HG02798 (cell line): ENCODE data around the gene GSTA3.
"Not testable (repeated sequence)": the region's sequence is repeated elsewhere in the genome, so short reads cannot be mapped to it uniquely, and the experiment has no call there.

Experiments used
- ATAC-seq: cut with Tn5 transposase; IDR thresholded peaks from one replicate; pipeline ENCODE4 v1.9.1; 2021; ENCODE audit warnings: mild to moderate bottlenecking; ENCODE audit not compliant: unreplicated experiment, poor library complexity

Gene GSTA3

DNA sequence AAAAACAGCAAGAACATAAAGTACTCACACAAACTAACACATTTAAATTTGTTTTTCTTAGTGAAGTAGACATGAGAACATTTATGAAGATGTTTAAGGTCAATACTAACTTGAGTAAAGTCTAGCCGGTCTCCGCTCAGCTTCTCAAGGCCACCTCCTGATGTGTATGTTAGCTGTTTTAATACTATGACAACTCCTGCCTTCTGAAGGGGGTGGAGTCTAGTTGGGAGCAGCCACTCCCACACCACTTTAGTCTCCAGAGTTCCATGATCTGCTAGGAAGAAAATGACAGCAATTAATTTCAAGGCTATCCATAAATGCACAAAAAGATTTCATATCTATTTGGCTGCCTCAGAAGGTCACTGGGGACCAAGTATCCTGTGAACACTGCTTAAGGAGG, at the start of gene GSTA3:
GSTA3 (minus strand) TSS at position 168 of the 400 bp plus-strand sequence. CDS start 3,864 bp downstream, outside the sequence.
- ATAC-seq, result no peak

DNA sequence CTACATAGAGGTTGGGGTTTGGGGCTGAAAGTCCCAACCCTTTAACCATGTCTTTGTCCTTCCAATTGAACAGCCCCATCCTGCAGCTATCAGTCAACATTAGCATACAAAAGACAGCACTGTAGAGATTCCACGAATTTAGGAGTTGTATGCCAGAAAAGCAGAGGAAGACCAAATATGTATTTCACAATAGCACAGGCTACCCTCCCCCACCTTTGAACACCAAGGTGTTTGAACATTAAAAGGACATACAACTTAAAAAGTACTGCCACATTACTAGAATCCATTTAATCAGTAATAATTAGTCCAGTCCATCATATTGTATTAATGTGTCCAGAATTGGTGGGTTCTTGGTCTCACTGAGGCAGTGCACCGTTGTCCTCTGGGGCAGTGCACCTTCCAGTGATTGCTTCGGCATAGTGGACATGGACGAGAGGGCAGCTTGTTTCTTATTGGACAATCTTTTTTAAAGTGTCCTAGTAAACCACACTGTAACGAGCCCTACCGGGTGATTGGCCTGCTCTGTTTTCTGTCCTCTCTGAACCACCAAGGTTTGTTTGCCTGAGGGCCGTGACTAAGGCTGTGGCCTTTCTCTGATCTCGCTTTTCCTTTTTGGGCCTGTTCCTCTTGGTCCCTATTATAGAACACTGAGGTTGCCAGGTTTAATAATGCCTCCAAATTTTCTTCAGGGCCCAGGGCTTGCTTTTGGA, 49.2 kb upstream of the GSTA3 start:
- ATAC-seq, result no peak

DNA sequence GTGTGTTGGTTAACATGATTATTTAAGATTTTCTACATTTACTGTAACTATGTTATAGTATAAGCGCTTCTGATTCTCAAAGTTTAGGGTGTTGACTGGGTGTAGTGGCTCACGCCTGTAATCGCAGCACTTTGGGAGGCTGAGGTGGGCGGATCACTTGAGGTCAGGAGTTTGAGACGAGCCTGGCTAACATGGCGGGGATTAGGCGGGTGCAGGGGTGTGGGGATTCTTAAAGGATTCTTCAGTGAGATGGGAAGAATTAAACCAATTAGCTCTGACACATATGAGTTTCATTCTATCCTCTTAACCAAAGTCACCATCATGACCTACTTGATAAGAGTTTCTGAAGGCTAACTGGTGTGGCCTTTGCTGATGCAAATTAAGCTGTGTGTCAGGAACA, 46.4 kb upstream of the GSTA3 start:
- no peak for ATAC-seq

DNA sequence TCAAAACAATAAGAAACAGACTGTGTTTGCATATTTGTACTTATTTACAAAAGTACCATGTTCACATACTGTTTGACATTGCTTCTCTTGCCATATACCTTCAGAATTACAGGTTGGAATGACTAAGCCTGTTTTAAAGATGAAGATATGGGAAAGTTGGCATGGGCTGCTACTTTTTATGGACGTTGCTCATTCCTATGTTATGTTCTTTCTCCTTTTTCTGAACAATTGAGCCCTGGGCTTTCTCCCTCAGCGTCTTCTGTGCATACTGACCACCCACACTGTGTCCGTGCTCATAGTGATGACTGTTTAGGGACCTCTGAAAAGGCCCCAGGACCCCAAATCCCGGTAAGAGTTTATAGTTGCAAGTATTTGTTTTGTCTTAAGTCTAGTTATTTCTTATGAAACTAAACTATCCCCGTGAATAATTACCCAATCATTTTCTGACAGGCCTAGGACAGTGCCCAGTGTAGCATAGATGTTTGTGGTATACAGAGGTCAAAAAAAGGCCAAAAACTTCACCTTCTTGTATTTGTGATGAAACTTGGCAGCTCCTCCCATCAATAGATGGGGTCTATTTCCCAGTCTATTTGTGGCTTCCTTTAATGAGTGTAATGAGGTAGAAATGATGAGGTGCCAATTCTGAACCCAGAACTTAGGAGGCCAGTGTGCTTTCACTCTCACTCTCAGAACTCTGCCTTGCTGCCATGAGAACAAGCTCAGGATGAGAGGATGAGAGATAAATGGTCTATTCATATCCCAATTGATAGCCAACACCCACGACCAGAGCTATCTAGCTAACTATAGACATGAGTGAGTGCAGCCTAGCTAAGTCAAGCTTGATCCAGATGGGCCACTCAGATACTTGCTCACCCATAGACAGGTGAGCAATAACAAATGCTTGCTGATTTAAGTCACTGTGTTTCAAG, 44.7 kb upstream of the GSTA3 start:
- ATAC-seq, result peak; percentile 45

DNA sequence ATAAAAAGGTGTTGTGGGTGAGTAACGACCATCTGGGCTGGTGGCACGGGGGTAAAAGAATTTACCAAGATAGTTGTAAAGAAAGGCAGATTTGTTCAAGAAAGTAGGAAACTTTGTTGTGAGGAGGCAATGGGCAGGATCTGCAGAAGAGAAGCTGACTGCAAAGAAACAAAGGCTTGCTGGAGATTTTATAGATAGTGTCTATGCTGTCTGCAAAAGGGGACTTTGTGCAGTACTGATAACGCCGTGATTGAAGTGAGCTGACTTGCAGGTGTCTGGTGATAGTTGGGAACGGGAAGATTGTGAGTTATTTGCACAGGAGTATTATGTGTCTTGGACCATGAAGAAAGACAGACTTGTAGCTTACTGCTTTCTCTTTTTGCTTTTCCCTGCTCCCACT, 36.8 kb upstream of the GSTA3 start:
- ATAC-seq, result no peak

DNA sequence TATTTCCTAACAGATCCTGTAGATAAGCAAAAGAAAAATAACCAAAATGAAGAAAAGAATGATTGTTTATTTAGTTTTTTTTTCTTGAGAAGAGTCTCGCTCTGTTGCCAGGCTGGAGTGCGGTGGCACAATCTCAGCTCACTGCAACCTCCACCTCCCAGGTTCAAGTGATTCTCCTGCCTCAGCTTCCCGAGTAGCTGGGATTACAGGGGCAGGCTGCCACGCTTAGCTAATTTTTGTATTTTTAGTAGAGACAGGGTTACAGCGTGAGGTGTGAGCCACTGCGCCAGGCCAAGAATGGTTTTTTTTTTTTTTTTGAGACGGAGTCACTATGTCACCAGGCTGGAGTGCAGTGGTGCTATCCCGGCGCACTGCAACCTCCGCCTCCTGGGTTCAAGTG, 33.3 kb upstream of the GSTA3 start:
- not testable (repeated sequence) for ATAC-seq

DNA sequence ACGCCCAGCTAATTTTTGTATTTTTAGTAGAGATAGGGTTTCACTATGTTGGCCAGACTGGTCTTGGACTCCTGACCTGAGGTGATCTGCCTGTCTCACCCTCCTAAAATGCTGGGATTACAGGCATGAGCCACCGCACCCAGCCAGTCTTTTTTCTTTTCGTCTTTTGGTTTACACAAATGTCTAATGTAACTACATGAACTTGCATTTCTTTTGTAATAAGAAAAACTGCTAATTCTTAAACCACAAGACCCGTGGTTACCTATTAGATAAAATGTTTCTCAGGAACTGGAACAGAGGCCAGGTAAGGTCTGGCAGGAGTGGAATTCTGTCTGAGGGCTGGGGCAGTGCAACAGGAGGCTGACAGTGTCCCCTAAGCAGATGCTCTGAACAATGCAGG, 32.7 kb upstream of the GSTA3 start:
- ATAC-seq, result no peak

DNA sequence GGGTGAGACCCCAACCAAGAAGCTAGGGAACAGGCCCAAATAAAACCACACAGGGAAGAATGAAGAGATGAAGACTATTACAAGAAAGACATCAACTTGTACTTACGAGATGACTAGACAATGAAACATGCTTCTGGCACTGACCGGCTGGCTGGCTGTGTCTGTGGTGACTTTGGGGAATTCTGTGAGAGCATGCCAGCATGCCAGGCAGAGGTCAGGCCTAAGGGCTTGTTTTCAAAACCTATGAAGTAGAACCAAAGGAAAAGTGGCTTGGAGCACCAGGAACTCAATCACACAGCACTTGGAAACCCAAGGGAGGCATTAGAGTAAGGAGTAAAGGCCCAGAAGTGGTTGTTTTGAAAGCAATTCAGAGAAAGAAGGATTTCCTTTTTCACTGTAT, 28.4 kb upstream of the GSTA3 start:
- ATAC-seq, result no peak

DNA sequence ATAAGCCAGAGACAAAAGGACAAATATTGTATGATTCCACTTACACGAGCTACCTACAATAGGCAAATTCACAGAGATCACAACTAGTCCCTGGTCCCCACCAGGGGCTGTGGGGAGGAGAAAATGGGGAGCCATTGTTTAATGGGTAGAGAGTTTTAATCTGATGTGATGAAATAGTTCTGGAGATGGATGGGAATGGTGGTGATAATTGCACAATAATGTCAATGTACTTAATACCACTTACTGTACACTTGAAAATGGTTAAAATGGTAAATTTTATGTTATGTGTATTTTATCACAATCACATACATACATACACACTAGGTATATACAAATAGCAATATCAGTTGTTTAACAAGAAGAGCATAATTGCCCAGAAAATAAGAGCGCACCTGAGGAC, 24.3 kb upstream of the GSTA3 start:
- ATAC-seq, result no peak

DNA sequence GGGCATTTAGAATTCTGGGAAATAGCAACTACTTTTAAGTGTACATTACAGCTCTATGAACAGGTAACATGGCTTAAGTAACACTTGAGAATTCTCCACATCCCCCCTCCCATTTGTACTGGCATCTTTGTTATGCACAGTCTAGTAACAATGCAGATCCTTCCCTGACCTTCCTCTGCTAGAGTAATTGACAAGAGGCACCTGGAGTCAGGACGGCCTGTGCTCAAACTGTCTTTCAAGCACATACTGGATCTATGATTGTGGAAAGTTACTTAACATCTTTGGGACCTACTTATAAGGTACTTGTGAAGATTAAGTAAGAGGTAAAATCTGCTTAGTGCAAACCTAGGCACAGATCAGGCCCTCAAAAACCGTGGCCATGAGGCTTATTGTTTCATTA, 21.9 kb upstream of the GSTA3 start:
- no peak for ATAC-seq

DNA sequence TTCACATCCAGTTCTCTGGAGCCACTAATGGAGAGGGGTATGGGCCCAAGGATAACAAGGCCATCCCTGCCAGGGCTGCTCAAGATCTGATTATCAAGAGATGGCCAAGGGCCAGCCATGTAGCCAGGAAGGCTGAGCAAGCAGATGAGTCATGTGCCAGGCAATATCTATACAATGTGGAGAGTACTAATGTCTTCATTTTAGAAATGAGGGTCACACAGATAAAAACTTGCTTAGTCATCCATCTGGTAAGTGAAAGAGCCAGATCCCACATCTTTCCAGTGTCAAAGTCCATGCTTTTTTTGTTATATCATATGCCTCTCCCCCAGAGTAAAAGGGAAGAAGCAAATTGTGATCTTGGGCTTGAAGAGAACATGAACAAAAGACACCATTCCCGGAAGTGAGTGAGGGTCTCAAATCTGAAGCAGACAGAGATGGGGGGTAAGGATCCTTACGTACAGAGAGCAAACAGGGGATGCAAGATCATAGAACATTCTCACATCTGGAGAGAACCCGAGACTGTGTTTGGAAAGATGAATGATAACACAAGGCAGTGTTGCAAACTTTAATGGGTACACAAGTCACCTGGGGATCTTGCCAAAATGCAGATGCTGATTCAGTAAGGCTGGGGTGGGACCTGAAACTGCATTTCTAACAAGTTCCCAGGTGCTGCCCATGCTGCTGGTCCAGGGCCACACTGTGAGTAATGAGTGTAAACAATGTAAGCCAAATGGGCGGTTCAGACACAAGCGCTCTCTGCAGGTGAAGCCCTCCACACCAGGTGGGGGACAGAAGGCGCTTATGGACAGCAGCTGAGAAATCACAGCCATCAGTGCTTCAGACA, 20.0 kb upstream of the GSTA3 start:
- ATAC-seq, result no peak

DNA sequence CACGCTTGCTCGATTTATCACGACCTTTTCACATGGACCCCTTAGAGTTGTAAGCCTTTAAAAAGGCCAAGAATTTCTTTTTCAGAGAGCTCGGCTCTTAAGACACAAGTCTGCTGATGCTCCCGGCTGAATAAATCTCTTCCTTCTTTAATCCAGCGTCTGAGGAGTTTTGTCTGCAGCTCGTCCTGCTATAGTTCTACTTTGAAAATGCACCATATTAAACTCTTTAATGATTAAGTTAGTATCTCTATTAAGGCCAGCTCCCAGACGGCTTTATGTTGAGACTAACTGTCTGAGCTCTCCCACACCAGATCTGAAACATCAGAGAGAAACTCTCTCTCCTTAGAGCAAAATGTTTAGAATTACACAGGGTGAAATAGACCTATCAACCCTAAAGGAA, 18.0 kb upstream of the GSTA3 start:
- ATAC-seq, result no peak

DNA sequence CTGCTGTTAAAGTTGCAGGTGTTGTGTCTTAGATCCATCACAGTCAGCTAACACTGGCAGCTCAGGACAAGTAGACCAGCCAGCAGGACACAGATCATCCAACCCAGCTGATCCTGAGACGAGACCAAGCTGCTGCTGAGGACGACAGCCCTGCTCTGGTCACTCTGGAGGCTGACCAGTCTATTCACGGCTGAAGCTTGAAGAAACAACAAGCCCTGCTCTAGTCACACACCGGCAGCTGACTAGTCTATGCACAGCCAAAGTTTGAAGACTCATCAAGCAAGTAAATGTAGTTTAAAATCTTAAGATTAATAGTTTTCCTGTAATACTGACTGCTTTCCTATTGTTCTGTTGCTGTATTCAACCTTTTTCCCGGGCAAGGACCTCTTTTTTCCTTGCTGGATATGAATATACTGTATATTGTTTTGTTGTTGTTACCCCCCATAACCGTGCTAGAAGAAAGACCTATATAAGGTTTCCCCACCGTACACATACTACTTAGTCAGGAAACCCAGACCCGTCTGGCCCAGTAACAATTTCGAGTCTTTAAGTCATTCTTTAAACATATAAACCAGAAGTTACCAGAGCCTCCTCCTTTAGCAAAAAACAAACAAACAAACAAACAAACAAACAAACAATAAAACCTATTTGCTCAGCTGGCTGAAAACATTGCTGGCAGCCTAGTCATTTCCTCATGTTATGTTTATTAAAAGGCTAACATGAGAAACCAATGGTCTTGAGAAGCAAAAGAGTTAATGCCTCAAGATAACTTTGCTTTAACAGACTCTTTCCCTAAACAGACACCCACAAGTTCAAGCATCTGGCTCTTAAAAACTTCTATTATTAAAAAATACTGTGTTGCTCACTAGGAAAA, 16.7 kb upstream of the GSTA3 start:
- no peak for ATAC-seq

DNA sequence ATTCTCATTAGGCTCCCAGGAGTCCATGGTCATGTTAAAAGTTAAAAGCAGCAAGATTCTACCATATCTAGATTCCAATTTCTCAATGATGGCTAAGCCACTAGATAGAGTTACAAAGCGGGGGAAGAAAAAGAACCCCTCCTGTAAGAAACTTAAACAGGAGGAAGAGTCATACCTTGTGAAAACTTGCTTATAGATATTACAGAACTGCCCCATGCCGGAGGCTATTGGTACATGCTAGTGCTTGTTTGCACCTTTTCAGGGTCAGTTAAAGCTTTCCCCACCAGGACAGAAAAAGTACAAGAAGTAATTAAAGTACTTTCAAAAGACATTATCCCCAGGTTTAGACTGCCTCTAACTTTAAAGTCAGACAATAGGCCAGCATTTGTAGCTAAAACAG, 15.5 kb upstream of the GSTA3 start:
- no peak for ATAC-seq

DNA sequence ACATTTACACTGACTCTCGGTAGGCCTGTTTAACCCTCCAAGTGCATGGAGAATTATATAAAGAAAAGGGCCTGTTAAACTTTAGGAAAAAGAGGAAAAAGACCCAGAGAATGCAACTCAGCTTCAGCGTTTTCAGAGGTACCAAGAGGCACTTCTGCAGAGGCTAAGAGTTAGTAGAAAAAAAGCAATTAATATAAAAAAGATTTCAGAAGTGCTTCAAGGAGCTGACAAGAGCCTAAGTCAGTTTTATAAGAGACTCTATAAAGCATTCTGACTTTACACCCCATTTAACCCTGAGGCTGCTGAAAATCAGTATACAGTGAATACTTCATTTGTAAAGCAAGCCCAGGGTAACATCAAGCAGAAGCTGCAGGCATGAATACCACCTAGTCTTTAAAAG, 14.2 kb upstream of the GSTA3 start:
- not testable (repeated sequence) for ATAC-seq

DNA sequence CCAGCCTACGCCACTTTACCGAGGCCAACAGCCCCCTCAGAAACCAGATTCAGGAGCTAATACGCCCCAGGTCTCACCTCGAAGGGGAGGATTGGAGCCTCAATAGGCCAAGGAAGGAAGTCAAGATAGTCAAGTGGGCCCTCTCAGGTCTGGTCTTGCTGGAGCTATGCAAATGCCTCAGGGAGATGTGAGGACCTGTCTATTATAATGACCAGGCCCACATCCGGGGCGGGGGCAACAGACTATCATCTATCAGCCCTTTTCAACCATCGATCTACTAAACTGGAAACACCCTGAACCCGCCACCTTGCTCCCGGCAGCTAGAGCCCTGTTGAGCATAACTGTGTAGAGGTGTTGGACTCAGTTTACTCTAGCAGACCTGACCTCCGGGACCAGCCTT, 12.7 kb upstream of the GSTA3 start:
- no peak for ATAC-seq

DNA sequence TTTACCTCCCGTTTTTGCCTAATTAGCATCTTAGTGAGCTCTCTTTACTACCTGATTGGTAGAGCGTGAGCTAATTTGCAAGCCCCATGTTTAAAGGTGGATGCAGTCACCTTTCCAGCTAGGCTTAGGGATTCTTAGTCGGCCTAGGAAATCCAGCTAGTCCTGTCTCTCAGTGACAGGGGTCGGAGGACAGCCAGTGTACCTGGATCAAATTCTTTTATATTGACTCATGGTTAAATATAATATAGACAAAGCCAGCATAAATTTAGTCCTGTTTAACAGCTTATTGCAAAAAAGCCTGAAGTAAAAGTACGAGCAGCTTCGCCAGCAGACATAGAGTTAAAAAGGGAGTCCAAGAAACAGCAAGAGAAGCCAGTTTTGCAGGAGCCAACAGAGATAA, 12.2 kb upstream of the GSTA3 start:
- ATAC-seq, result no peak

DNA sequence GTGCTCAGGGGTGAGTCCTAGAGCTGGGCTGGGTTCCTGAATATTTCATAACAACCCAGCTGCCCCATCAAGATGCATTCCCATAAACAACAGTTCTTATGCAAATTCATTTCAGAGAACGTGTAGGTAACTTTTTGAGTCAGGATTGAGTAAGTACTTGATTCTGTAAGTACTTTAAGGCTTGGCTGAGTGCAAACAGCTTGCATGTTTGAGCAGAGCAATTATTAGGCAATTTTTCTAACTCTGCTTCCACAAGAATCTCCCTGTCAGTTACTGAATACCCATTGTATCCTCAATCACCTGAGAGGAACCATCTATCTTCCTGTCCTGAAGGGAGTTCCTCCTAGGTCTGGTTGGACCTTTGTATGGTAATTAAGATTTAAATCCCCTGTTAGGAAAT, 10.0 kb upstream of the GSTA3 start:
- ATAC-seq, result not testable (repeated sequence)

DNA sequence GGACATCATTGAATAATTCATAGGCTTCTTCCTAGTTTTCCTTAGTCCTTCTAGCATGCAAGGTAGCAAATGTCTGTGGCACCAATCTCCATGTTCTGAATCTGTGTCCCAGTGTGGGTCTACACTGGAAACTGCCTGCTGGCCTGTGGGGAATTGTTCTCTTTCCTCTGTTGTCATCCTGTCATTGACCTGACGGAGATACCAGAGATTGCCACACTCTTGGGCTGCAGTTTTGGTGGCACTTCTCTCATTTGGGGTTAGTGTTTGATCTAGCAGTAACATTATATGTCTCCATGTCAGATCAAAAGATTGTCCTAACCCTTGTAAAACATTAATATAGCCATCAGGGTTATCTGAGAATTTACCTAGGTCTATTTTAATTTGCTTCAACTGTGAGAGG, 9.3 kb upstream of the GSTA3 start:
- ATAC-seq, result not testable (repeated sequence)
